Measurements from ENCODE around the gene CCDC15. TPM values are rescaled to one million over a fixed set of nuclear protein-coding genes. Genes with fewer than 3 reads are reported as not detected.

Gene CCDC15
- total and polyA plus RNA-seq, 2 of the 13 experiments (the other 11 are each of a cell fraction or from before 2014, with no cell fraction given) = 2.2 to 4.6 TPM

DNA sequence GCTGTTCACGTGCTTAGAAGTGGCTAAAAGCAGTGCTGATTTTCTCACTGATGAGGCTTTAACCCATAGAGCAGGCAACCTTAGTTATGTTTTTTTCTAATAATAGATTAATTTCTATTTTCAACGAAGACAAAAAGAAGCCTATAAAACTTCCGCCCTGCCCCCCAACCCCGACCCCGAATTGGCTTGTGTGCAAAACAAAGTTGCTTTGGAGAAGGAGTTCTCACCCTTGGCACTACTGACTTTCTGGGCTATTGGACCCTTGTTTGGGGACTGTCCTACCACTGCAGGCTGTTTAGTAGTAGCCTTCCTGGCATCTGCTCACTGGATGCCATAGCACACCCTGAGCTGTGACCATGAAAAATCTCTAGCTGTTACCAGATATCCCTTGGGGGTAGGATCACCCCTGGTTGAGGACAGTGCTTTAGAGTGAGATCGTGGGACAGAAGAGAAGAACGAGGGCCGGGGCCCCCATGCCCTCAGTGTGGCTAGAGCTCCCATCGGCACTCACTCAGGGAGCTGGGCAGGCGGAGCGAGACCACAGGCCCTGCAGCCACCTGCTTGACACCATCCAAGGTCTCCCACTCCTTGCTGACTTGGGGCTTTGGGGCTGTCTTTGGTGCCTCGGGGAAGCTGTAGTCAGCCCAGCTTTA lies 126.0 kb downstream of the CCDC15 start:
- ATAC-seq (no peak), FAIRE-seq (no peak), DNase-seq (ENCODE audit: low spot score) (no peak)
- ChIA-PET CTCF (ENCODE audit: low intra/inter-chr PET ratio, low total read pairs) (no interaction called here), POLR2A (no interaction called here)
- in situ Hi-C loops (cut with HindIII; ENCODE audit: extremely low pct_ligation_motif_present, low pct_unique_long_range_greater_than_20kb) = no loop called here
- 68% methylated on average over 7 of the region's 12 CpGs for WGBS (ENCODE audit: low lambda C conversion rate)
- H3K79me2 ChIP-seq (ENCODE audit: insufficient read depth, low read length) = no peaks in the 10 kb centered on the region
- no peaks in the 10 kb centered on the region for H3K27me3 ChIP-seq (ENCODE audit: control insufficient read depth in 1 of 2, insufficient read depth in 2 of 2, low read length in 2 of 2)
- no peak overlapping the region for H3K9ac ChIP-seq (ENCODE audit: insufficient read depth, low read depth, low read length)
- H3K4me3 ChIP-seq (replicated peaks in 1 of 3; ENCODE audit: insufficient read depth in 1 of 3, low read depth in 2 of 3, low read length in 3 of 3) = no peak overlapping the region
- no peak overlapping the region for H2AFZ ChIP-seq (ENCODE audit: low read length)
- no peaks in the 10 kb centered on the region for H3K36me3 ChIP-seq (replicated peaks in 1 of 2; ENCODE audit: control insufficient read depth in 1 of 2, insufficient read depth in 2 of 2, low read length in 2 of 2)
- peaks cover 30% of the 10 kb centered on the region for H3K4me1 ChIP-seq (ENCODE audit: insufficient read depth, low read length)
- BruUV-seq (replicated peaks) = no TSS peak
- H3K9me3 ChIP-seq (ENCODE audit: low read length) = no peaks in the 10 kb centered on the region
- no peak overlapping the region for H3K27ac ChIP-seq (ENCODE audit: extremely low read length, insufficient read depth, low read length)
- no peaks in the 10 kb centered on the region for H4K20me1 ChIP-seq (ENCODE audit: insufficient read depth, low read length)
- no peak overlapping the region for H3K4me2 ChIP-seq (ENCODE audit: low read depth, low read length)
- intact Hi-C loops (cut with micrococcal nuclease; ENCODE audit: unreplicated experiment) = no loop called here
- TF ChIP-seq NR2F2 (IDR thresholded peaks at IDR 0.05; ENCODE audit: borderline replicate concordance, low read depth) = no peak
- no peak for TF ChIP-seq MYC (CRISPR knock-in tag; IDR thresholded peaks at IDR 0.05; ENCODE audit: borderline replicate concordance)
- TF ChIP-seq ZFYVE20 (CRISPR knock-in tag; IDR thresholded peaks at IDR 0.05; ENCODE audit: borderline replicate concordance, low read depth) = no peak
- TF ChIP-seq HOXA7 (CRISPR knock-in tag; IDR thresholded peaks at IDR 0.05) = no peak
- TF ChIP-seq ZNF251 (CRISPR knock-in tag; IDR thresholded peaks at IDR 0.05) = no peak
- TF ChIP-seq SMAD1 (CRISPR knock-in tag; IDR thresholded peaks at IDR 0.05; ENCODE audit: borderline replicate concordance, low read depth) = no peak
- no peak for TF ChIP-seq ZNF704 (CRISPR knock-in tag; IDR thresholded peaks at IDR 0.05; ENCODE audit: borderline replicate concordance)
- no peak for TF ChIP-seq BRD4 (CRISPR knock-in tag; IDR thresholded peaks at IDR 0.05)
- no peak for TF ChIP-seq ZNF501 (CRISPR knock-in tag; IDR thresholded peaks at IDR 0.05)
- no peak for TF ChIP-seq SNRNP70 (IDR thresholded peaks at IDR 0.05; ENCODE audit: low read depth, low read length)
- TF ChIP-seq SRSF1 (optimal IDR thresholded peaks at IDR 0.05; ENCODE audit: low read depth, low read length) = no peak
- TF ChIP-seq ZNF136 (CRISPR knock-in tag; IDR thresholded peaks at IDR 0.05; ENCODE audit: low read depth) = no peak
- no peak for TF ChIP-seq SNAPC2 (CRISPR knock-in tag; IDR thresholded peaks at IDR 0.05)
- TF ChIP-seq TOE1 (CRISPR knock-in tag; IDR thresholded peaks at IDR 0.05) = no peak

Measured in HepG2 (cell line).